ENCODE measurements around the gene UBE2D3. TPM values are rescaled to one million over a fixed set of nuclear protein-coding genes. Genes with fewer than 3 reads are reported as not detected.

The UBE2D3 gene
- total RNA-seq, 1 donor from 2014 or later: 289 TPM

GRCh38 chr4:102858828-102859464, 31.6 kb upstream of the UBE2D3 start:
- H3K4me3 ChIP-seq: no peak overlapping the region
- DNase-seq (no peak), ATAC-seq (no peak)
- H3K27ac ChIP-seq: no peak overlapping the region
- no peaks in the 10 kb centered on the region for H3K27me3 ChIP-seq (ENCODE audit: low read depth)
- TF ChIP-seq CTCF (IDR thresholded peaks at IDR 0.05): no peak
- intact Hi-C loops (cut with DNase I): no loop called here
- H3K36me3 ChIP-seq: no peaks in the 10 kb centered on the region
- H3K4me1 ChIP-seq: no peaks in the 10 kb centered on the region
- H3K9me3 ChIP-seq: peaks cover 9% of the 10 kb centered on the region

GRCh38 chr4:102850370-102850769, 23.0 kb upstream of the UBE2D3 start:
- ATAC-seq: no peak
- no peaks in the 10 kb centered on the region for H3K36me3 ChIP-seq

GRCh38 chr4:102849579-102850104, 22.3 kb upstream of the UBE2D3 start:
- H3K36me3 ChIP-seq: no peaks in the 10 kb centered on the region

More at GRCh38 chr4:102850370-102850769, 23.0 kb upstream of the UBE2D3 start:
- Histone ChIP-seq H3K27me3 (ENCODE audit: low read depth) (no peaks in the 10 kb centered on the region), H3K4me3 (no peak overlapping the region), H3K27ac (no peak overlapping the region), H3K9me3 (no peaks in the 10 kb centered on the region), H3K4me1 (no peaks in the 10 kb centered on the region)
- TF ChIP-seq CTCF (IDR thresholded peaks at IDR 0.05): no peak
- DNase-seq: no peak
- intact Hi-C loops (cut with DNase I): no loop called here

GRCh38 chr4:102847687-102848086, 20.3 kb upstream of the UBE2D3 start:
- no peak for DNase-seq
- no peak for TF ChIP-seq CTCF (IDR thresholded peaks at IDR 0.05)
- Histone ChIP-seq H3K27ac (no peak overlapping the region), H3K4me3 (no peak overlapping the region), H3K27me3 (ENCODE audit: low read depth) (no peaks in the 10 kb centered on the region), H3K9me3 (no peaks in the 10 kb centered on the region), H3K4me1 (no peaks in the 10 kb centered on the region), H3K36me3 (no peaks in the 10 kb centered on the region)
- ATAC-seq: no peak
- intact Hi-C loops (cut with DNase I): no loop called here

More at GRCh38 chr4:102849579-102850104, 22.3 kb upstream of the UBE2D3 start:
- Histone ChIP-seq H3K27me3 (ENCODE audit: low read depth) (no peaks in the 10 kb centered on the region), H3K27ac (no peak overlapping the region), H3K9me3 (no peaks in the 10 kb centered on the region), H3K4me3 (no peak overlapping the region), H3K4me1 (no peaks in the 10 kb centered on the region)
- no peak for ATAC-seq
- no peak for DNase-seq
- no peak for TF ChIP-seq CTCF (IDR thresholded peaks at IDR 0.05)
- intact Hi-C loops (cut with DNase I): no loop called here

- no peaks in the 10 kb centered on the region for H3K36me3 ChIP-seq
- intact Hi-C loops (cut with DNase I): no loop called here
- ATAC-seq: no peak
These were observed 16.6 kb upstream of the UBE2D3 start for GRCh38 chr4:102843938-102844337.

More at GRCh38 chr4:102843938-102844337, 16.6 kb upstream of the UBE2D3 start:
- no peak overlapping the region for H3K27ac ChIP-seq
- no peak for TF ChIP-seq CTCF (IDR thresholded peaks at IDR 0.05)
- no peak overlapping the region for H3K4me3 ChIP-seq
- no peak for DNase-seq
- no peaks in the 10 kb centered on the region for H3K27me3 ChIP-seq (ENCODE audit: low read depth)
- no peaks in the 10 kb centered on the region for H3K4me1 ChIP-seq
- no peaks in the 10 kb centered on the region for H3K9me3 ChIP-seq
